ENCODE data around the gene DYSF.

GRCh38 chr2:71604726-71605120, 151.4 kb downstream of the DYSF start:
- no peak for TF ChIP-seq EP300 (conservative IDR thresholded peaks at IDR 0.05; ENCODE audit: poor library complexity, severe bottlenecking)
- TF ChIP-seq, protein P1, sequence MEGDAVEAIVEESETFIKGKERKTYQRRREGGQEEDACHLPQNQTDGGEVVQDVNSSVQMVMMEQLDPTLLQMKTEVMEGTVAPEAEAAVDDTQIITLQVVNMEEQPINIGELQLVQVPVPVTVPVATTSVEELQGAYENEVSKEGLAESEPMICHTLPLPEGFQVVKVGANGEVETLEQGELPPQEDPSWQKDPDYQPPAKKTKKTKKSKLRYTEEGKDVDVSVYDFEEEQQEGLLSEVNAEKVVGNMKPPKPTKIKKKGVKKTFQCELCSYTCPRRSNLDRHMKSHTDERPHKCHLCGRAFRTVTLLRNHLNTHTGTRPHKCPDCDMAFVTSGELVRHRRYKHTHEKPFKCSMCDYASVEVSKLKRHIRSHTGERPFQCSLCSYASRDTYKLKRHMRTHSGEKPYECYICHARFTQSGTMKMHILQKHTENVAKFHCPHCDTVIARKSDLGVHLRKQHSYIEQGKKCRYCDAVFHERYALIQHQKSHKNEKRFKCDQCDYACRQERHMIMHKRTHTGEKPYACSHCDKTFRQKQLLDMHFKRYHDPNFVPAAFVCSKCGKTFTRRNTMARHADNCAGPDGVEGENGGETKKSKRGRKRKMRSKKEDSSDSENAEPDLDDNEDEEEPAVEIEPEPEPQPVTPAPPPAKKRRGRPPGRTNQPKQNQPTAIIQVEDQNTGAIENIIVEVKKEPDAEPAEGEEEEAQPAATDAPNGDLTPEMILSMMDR (IDR thresholded peaks at IDR 0.05; ENCODE audit: poor library complexity, severe bottlenecking), result no peak
- TF ChIP-seq POLR2AphosphoS5 (IDR thresholded peaks at IDR 0.05), result no peak
- TF ChIP-seq REST (IDR thresholded peaks at IDR 0.05; ENCODE audit: borderline replicate concordance), result no peak
- no peak for TF ChIP-seq RAD21 (conservative IDR thresholded peaks at IDR 0.05)
- no peak for TF ChIP-seq TAF1 (IDR thresholded peaks at IDR 0.05; ENCODE audit: low read depth)
- TF ChIP-seq EZH2 (IDR thresholded peaks at IDR 0.05; ENCODE audit: borderline replicate concordance, insufficient read depth, low read length, poor library complexity, severe bottlenecking), result no peak

Data from neural cell (in vitro differentiated cells).